Measurements from ENCODE around the gene CNGA2. TPM values are rescaled to one million over a fixed set of nuclear protein-coding genes. Genes with fewer than 3 reads are reported as not detected.

The CNGA2 gene
- total and polyA plus RNA-seq, 3 donors from 2014 or later = 0.50 to 2.0 (median 0.83) TPM

- Histone ChIP-seq H3K9me3 (no peaks in the 10 kb centered on the region), H3K27ac (no peak overlapping the region), H3K36me3 (ENCODE audit: low read depth, missing control alignments) (no peaks in the 10 kb centered on the region), H3K27me3 (no peaks in the 10 kb centered on the region), H3K4me3 (no peak overlapping the region), H3K4me1 (no peaks in the 10 kb centered on the region)
- TF ChIP-seq CTCF (IDR thresholded peaks at IDR 0.05) (no peak), POLR2A (IDR thresholded peaks at IDR 0.05) (no peak)
- DNase-seq = no peak
- intact Hi-C loops (cut with DNase I; ENCODE audit: low total_unique reads) = no loop called here
- 63 to 91% methylated on average over 3 to 8 of the region's 9 CpGs for WGBS, 2 donors
Measured at GRCh38 chrX:151702026-151702714, 32.4 kb upstream of the CNGA2 start.

DNA sequence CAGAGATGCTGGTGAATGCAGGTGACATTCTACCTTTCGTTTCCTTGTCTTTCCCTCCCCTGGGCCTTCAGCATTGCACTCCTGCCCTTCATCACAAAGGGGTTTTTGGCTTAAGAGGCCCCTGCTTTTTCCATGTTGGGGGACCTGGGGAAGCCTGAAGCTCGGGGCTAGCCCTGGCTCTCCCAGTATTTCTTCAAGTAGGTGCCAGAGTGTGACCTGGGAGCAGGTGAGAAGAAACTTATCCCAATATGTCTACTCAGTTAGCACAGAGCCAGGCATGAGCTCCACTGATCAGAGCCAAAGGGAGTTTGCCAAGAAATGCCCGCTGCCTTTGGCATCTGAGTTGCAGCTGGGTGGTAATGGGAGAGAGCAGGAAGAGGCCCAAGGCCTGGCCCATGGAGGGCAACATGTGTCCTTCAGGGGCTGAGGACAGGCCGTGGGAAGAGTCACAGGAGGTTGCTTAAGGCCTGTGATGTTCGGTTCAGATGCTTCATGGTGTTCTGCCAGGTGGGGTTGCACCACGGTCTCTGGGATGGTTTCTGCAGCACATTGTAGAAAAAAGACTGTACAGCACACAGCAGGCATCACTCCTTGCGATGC is 31.7 kb upstream of the CNGA2 start:
- no peak for DNase-seq
- 65 to 69% methylated on average over 5 to 7 of the region's 7 CpGs for WGBS, 2 donors
- Histone ChIP-seq H3K27me3 (no peaks in the 10 kb centered on the region), H3K9me3 (no peaks in the 10 kb centered on the region), H3K4me3 (no peak overlapping the region), H3K27ac (no peak overlapping the region), H3K4me1 (no peaks in the 10 kb centered on the region), H3K36me3 (ENCODE audit: low read depth, missing control alignments) (no peaks in the 10 kb centered on the region)
- no peak for TF ChIP-seq CTCF (IDR thresholded peaks at IDR 0.05)
- TF ChIP-seq POLR2A (IDR thresholded peaks at IDR 0.05) = no peak
- intact Hi-C loops (cut with DNase I; ENCODE audit: low total_unique reads) = no loop called here

GRCh38 chrX:151703487-151703886 is 31.1 kb upstream of the CNGA2 start:
- H3K36me3 ChIP-seq (ENCODE audit: low read depth, missing control alignments) = no peaks in the 10 kb centered on the region
- TF ChIP-seq CTCF (IDR thresholded peaks at IDR 0.05) (no peak), POLR2A (IDR thresholded peaks at IDR 0.05) (no peak)
- no peak overlapping the region for H3K27ac ChIP-seq
- no peaks in the 10 kb centered on the region for H3K27me3 ChIP-seq
- no peaks in the 10 kb centered on the region for H3K4me1 ChIP-seq
- no peaks in the 10 kb centered on the region for H3K9me3 ChIP-seq
- no peak overlapping the region for H3K4me3 ChIP-seq
- peak; percentile 43 for DNase-seq
- 18 to 34% methylated on average over 5 to 6 of the region's 7 CpGs for WGBS, 2 donors
- intact Hi-C loops (cut with DNase I; ENCODE audit: low total_unique reads) = no loop called here

GRCh38 chrX:151704041-151704663 is 30.4 kb upstream of the CNGA2 start:
- Histone ChIP-seq H3K36me3 (ENCODE audit: low read depth, missing control alignments) (no peaks in the 10 kb centered on the region), H3K27ac (no peak overlapping the region), H3K4me1 (no peaks in the 10 kb centered on the region), H3K27me3 (no peaks in the 10 kb centered on the region), H3K9me3 (no peaks in the 10 kb centered on the region), H3K4me3 (no peak overlapping the region)
- 61 to 65% methylated on average over 7 to 12 of the region's 13 CpGs for WGBS, 2 donors
- intact Hi-C loops (cut with DNase I; ENCODE audit: low total_unique reads) = no loop called here
- DNase-seq = no peak
- TF ChIP-seq CTCF (IDR thresholded peaks at IDR 0.05) (no peak), POLR2A (IDR thresholded peaks at IDR 0.05) (no peak)
